Stomach (tissue), 4 donors: ENCODE data around the gene GEMIN5.

Source experiments
- EP300 ChIP-seq: sonication (generic); formaldehyde crosslinking; IDR thresholded peaks from one replicate; pipeline ENCODE4 v1.6.1; 2017; ENCODE audit warnings: antibody characterized with exemption
- POLR2A ChIP-seq, 4 donors: fragments of 450-650 bp; IDR thresholded peaks; one replicate each; pipeline ENCODE4 v1.6.1; 2016; ENCODE audit warnings: antibody characterized with exemption in 4 of 4, control low read depth in 2 of 4, mild to moderate bottlenecking in 1 of 4, moderate library complexity in 1 of 4
- TF ChIP-seq, protein P1 (sequence below), 7 experiments: fragments of 450-650 bp in 4 of 7; fragments of 200-600 bp in 3 of 7; sonication (generic) in 3 of 7; IDR thresholded peaks; one replicate each; pipeline ENCODE4 v1.5.1; 2016 to 2019; ENCODE audit warnings: antibody characterized with exemption in 7 of 7, control low read depth in 2 of 7, mild to moderate bottlenecking in 1 of 7

DNA sequence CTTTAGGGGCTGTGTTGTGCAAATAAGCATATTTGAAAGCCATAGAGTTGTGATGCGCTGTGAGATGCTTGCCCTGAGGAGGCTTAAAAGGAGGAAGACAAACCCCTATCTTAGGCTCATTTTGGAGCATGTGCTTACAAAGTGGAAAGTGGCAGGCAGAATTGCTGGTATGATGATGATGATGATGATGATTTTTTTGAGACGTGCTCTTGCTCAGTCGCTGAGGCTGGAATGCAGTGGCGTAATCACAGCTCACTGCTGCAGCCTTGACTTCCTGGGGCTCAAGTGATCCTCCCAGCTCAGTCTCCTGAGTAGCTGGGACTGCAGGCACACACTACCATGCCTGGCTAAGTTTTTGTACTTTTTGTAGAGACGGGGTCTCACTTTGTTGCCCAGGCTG, 77.9 kb downstream of the GEMIN5 start:
- TF ChIP-seq, protein P1, sequence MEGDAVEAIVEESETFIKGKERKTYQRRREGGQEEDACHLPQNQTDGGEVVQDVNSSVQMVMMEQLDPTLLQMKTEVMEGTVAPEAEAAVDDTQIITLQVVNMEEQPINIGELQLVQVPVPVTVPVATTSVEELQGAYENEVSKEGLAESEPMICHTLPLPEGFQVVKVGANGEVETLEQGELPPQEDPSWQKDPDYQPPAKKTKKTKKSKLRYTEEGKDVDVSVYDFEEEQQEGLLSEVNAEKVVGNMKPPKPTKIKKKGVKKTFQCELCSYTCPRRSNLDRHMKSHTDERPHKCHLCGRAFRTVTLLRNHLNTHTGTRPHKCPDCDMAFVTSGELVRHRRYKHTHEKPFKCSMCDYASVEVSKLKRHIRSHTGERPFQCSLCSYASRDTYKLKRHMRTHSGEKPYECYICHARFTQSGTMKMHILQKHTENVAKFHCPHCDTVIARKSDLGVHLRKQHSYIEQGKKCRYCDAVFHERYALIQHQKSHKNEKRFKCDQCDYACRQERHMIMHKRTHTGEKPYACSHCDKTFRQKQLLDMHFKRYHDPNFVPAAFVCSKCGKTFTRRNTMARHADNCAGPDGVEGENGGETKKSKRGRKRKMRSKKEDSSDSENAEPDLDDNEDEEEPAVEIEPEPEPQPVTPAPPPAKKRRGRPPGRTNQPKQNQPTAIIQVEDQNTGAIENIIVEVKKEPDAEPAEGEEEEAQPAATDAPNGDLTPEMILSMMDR (IDR thresholded peaks at IDR 0.05): no peak
- no peak for TF ChIP-seq POLR2A (IDR thresholded peaks at IDR 0.05)
- no peak for TF ChIP-seq EP300
